ENCODE measurements around the gene GADD45B. TPM values are rescaled to one million over a fixed set of nuclear protein-coding genes. Genes with fewer than 3 reads are reported as not detected.
"Not testable (repeated sequence)": the region's sequence is repeated elsewhere in the genome, so short reads cannot be mapped to it uniquely, and the experiment has no call there.

GADD45B gene
- total RNA-seq, 1 donor, result 528 TPM

DNA sequence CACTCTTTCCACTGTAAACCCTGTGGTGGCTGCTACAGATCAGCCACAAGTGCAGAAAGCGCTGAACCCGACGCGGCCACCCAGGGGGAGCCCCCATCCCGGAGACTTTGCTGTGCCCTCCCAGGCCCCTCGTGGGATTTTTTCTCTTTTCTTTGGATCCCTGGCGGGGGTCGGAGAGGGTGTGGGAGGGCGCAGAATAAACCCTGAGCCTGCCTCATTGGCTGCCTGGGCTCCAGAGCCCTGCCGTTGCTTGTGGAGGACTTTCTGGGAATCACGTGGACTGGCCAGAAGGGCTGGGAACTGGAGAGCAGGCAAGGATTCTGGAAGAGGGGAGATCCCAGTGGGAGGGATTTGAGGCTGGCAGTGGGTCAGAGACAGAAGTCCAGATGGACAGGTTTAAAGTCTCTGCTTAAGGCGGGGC is 24.9 kb downstream of the GADD45B start:
- no peak overlapping the region for H3K4me3 ChIP-seq (ENCODE audit: low read length)
- H3K9me3 ChIP-seq (ENCODE audit: low read depth, low read length), result no peaks in the 10 kb centered on the region
- peaks cover 22% of the 10 kb centered on the region for H3K4me1 ChIP-seq (ENCODE audit: insufficient read depth, low read length)
- H3K27me3 ChIP-seq (ENCODE audit: insufficient read depth, low read length), result no peaks in the 10 kb centered on the region

DNA sequence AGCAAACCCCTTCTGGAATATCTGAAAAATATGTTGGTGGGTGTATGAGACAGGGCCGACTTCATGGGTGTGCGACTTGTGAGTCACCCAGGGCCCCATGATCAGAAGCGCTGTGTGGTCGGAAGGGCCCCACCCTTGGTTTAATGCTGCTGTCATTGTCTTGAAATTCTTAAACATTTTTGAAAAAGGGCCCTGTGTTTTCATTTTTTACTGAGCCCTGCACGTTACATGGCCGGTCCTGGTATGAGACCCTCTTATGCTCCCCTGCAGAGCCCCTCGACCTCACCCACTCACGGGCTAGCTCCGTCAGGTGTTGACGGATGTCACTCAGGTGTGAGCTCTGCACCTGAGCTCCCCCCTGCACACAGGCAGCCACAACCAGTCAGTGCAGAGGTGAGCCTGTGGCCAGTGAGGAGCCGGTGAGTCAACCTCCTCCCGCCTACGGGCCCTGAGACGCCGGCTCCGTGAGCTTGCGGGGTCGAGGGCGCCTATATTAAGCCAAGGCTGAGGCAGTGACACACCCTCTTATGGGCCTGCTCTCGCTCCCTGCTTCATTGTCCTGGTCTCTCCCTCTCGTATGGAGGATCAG is 27.7 kb downstream of the GADD45B start:
- Histone ChIP-seq H3K9me3 (ENCODE audit: low read depth, low read length) (no peaks in the 10 kb centered on the region), H3K4me3 (ENCODE audit: low read length) (no peak overlapping the region), H3K27me3 (ENCODE audit: insufficient read depth, low read length) (no peaks in the 10 kb centered on the region), H3K4me1 (ENCODE audit: insufficient read depth, low read length) (peaks cover 34% of the 10 kb centered on the region)

DNA sequence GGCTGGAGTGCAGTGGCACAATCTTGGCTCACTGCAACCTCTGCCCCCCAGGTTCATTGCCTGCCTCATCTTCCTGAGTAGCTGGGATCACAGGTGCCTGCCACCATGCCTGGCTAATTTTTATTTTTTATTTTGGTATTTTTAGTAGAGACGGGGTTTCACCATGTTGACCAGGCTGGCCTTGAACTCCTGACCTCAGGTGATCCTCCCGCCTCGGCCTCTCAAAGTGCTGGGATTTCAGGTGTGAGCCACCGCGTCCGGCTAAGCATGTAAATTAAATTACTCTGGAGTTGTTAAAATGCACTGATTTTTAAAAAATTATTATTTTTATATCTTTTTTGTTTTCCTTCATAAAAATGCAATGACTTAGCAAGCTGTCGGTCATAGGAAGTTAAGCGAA is 30.7 kb downstream of the GADD45B start:
- H3K27me3 ChIP-seq (ENCODE audit: insufficient read depth, low read length); H3K9me3 ChIP-seq (ENCODE audit: low read depth, low read length); H3K4me3 ChIP-seq (ENCODE audit: low read length): not testable (repeated sequence)
- peaks cover 34% of the 10 kb centered on the region for H3K4me1 ChIP-seq (ENCODE audit: insufficient read depth, low read length)

DNA sequence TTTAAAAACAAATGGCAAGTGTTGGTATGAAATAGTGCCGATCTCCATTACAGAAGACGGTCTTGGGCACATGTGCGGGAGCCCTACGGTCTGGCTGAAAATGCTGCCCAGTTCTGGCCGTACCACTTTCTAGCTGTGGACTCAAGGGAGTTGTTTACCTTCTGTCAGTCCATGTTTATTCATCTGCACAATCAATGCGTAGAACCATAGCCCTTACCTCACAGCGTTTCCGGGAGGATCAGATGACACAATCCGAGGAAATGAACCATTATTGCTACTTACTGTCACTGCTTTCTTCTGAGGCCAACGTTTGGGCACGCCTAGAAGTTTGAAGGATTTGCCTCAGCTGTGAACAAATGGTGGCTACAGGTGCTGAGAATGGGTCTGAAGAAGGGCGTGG is 31.2 kb downstream of the GADD45B start:
- no peaks in the 10 kb centered on the region for H3K9me3 ChIP-seq (ENCODE audit: low read depth, low read length)
- no peak overlapping the region for H3K4me3 ChIP-seq (ENCODE audit: low read length)
- H3K27me3 ChIP-seq (ENCODE audit: insufficient read depth, low read length), result no peaks in the 10 kb centered on the region
- H3K4me1 ChIP-seq (ENCODE audit: insufficient read depth, low read length), result peaks cover 34% of the 10 kb centered on the region

DNA sequence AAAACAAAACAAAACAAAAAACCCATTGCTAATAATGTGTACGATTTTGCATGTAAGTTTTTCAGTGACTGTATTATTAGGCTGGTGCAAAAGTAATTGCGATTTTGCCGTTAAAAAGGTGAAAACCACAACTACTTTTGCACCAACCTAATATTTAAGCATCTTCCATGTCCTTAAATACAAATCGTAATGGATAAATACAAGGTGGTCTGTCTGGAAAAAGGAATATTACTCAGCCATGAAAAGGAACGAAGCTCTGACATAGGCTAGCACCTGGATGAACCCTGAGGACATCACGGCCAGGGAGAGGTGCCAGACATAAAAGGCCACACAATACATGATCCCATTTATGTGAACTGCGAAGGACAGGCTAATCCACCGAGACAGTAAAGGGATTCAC is 33.2 kb downstream of the GADD45B start:
- Histone ChIP-seq H3K4me1 (ENCODE audit: insufficient read depth, low read length) (peaks cover 20% of the 10 kb centered on the region), H3K27me3 (ENCODE audit: insufficient read depth, low read length) (no peaks in the 10 kb centered on the region), H3K4me3 (ENCODE audit: low read length) (no peak overlapping the region), H3K9me3 (ENCODE audit: low read depth, low read length) (no peaks in the 10 kb centered on the region)

DNA sequence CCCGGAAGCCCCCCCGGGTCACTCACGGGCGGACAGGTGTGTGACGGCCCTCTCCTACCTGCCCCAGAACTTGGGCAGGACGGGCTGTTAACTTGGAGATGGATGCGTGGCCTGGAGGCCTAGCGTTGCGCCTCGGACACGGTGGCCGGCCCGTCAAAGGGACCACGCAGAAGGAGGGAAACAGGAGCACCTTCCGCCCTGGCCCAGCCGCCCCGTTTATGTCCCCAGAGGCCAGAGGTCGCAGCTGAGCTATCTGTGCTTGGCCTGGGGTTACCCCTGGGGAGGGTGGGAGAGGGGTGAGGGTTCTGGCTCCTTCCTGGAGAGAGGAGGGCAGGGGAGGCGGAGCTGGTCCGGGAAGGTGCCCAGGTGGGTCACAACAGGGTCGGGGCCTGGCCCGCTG is 35.6 kb downstream of the GADD45B start:
- Histone ChIP-seq H3K27me3 (ENCODE audit: insufficient read depth, low read length) (no peaks in the 10 kb centered on the region), H3K4me1 (ENCODE audit: insufficient read depth, low read length) (peaks cover 14% of the 10 kb centered on the region), H3K4me3 (ENCODE audit: low read length) (no peak overlapping the region), H3K9me3 (ENCODE audit: low read depth, low read length) (no peaks in the 10 kb centered on the region)

DNA sequence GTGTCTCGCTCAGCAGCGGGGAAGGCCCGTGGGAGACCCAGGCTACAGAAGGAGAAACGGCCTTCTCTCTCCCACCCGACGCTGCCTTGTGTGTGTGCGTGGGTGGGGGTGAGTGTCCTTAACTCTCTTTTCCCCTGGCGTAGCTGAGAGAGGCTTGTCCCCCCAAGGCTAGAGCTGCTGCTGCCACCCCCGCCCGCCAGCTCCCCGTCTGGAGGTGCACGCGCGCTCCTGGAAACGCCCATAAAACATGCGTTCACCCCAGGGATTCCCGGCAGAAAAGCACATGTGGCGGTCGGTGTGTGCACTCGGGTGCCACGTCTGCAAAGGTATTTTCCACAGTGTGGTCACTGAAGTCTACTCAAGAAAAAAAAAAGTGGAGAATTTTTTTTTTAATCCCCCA is 36.1 kb downstream of the GADD45B start:
- H3K27me3 ChIP-seq (ENCODE audit: insufficient read depth, low read length), result no peaks in the 10 kb centered on the region
- H3K4me1 ChIP-seq (ENCODE audit: insufficient read depth, low read length), result peaks cover 10% of the 10 kb centered on the region
- H3K4me3 ChIP-seq (ENCODE audit: low read length), result no peak overlapping the region
- no peaks in the 10 kb centered on the region for H3K9me3 ChIP-seq (ENCODE audit: low read depth, low read length)

DNA sequence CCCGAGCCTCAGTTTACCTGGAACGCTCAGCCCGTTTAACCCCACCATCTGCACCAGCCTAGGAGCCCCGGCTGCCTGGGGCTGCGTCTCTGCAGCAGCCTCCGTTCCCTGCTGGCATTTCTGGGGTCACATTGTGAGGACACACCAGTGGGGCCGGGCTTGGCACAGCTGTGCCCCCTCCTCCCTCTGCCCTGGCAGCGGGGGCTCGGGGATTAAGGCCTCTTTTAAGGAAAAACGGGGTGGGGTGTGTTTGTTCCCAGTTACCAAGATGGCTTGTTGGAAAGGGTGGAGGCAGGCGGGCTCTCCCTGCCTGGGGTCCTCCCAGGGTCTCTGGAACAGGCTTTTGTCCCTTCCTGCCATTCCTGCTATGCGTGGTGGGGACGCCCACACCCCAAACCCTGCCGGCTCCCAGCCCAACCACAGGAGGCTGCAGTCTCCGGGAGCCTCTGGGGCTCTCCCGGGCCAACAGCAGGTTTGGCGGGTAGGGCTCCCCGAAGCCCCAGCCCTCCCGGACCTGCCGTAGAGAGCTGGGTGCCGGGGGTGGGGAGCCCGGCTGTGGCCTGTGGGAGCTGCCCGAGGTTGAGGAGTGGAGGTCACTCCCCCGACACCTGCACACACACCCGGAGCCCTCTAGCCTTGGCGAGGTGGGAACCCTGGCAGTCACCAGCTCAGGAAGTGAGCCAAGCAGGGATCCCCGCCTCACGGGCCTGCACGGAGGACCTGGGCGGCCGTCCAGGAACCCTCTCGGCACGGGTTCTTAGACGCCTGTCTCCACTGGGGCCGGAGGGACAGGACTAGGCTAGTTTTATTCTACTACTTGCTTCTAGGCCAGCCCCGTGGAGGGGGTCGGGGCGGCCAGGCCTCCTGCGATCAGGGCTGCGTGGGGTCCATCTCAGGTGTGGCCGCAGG is 36.9 kb downstream of the GADD45B start:
- H3K27me3 ChIP-seq (ENCODE audit: insufficient read depth, low read length), result no peaks in the 10 kb centered on the region

DNA sequence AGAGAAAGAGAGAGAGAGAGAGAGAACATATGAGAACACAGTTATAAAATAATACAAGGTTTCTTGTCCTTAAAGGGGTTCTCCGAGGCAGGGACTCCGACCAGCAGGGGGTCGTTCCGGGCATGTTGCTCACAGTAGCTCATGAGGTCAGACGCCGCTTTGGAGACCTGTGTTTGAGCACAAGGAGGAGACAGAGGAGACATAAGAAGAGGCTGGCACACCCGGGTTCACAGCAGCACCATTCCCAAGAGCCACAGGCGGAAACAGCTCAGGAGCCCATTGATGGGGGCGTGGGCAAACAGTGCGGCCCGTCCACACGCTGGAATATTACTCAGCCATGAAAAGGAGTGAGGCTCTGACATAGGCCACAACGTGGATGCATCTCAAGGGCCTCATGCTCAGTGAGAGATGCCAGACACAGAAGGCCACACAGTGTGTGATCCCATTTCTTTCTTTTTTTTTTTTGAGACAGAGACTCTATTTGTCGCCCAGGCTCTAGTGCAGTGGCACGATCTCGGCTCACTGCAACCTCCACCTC is 39.1 kb downstream of the GADD45B start:
- Histone ChIP-seq H3K4me1 (ENCODE audit: insufficient read depth, low read length) (no peaks in the 10 kb centered on the region), H3K4me3 (ENCODE audit: low read length) (no peak overlapping the region), H3K9me3 (ENCODE audit: low read depth, low read length) (no peaks in the 10 kb centered on the region), H3K27me3 (ENCODE audit: insufficient read depth, low read length) (no peaks in the 10 kb centered on the region)

More for the DNA sequence above, 36.9 kb downstream of the GADD45B start:
- no peaks in the 10 kb centered on the region for H3K9me3 ChIP-seq (ENCODE audit: low read depth, low read length)
- no peak overlapping the region for H3K4me3 ChIP-seq (ENCODE audit: low read length)
- H3K4me1 ChIP-seq (ENCODE audit: insufficient read depth, low read length), result peaks cover 4% of the 10 kb centered on the region

DNA sequence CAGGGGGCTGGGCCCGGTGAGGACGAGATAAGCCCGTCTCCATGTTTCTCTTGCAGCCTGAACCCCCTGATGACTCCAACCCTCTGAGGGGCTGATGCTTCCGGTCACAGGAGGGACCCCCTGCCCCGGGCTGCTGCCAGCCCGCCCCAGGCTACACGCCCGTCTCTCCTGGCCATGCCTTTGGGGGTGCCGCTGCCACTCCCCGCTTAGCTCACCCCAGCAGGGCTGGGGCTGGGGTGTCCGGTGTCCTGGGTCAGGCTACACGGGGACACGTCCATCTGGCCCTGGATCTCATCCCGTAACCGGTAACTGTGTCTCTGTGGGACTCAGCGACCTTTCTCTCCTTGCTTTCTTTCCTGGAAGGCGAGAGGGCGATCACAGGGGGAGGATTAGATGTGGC is 40.8 kb downstream of the GADD45B start:
- H3K4me1 ChIP-seq (ENCODE audit: insufficient read depth, low read length), result no peaks in the 10 kb centered on the region
- H3K27me3 ChIP-seq (ENCODE audit: insufficient read depth, low read length), result no peaks in the 10 kb centered on the region
- no peak overlapping the region for H3K4me3 ChIP-seq (ENCODE audit: low read length)
- no peaks in the 10 kb centered on the region for H3K9me3 ChIP-seq (ENCODE audit: low read depth, low read length)

DNA sequence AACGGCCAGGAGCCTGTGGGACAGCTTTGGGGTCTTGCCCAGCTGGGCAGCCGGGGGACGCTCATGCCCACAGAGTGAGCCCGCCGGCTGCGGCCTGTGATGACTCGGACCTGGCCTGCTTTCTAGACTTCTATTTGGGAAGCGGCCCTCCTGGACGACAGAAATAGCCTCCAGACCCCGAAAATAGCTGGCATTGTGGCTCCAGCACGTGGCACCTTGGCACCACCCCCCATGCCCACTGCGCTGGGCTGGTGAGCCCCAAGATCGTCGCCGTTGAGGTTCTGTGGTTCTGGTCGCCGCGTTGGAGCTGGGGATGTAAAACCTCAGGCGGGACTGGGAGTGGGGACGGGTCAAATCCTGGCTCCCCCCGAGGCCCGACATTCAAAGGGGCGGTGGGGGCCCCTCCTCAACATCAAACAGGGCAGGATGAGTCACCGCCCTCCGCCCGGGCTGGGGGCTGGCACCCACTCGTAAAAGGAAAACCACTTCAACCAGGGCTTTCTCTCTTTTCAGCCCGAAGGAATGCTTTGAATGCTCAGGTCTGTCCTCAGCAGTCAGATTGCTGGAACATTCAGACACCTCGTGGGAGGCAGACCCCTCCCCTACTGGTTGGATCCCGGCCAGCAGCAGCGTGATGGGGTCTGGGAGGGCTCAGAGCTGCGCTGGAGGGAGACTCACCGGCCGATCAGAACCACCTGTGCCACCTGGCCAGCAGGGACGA is 42.1 kb downstream of the GADD45B start:
- Histone ChIP-seq H3K4me1 (ENCODE audit: insufficient read depth, low read length) (no peaks in the 10 kb centered on the region), H3K9me3 (ENCODE audit: low read depth, low read length) (no peaks in the 10 kb centered on the region), H3K27me3 (ENCODE audit: insufficient read depth, low read length) (no peaks in the 10 kb centered on the region), H3K4me3 (ENCODE audit: low read length) (no peak overlapping the region)

DNA sequence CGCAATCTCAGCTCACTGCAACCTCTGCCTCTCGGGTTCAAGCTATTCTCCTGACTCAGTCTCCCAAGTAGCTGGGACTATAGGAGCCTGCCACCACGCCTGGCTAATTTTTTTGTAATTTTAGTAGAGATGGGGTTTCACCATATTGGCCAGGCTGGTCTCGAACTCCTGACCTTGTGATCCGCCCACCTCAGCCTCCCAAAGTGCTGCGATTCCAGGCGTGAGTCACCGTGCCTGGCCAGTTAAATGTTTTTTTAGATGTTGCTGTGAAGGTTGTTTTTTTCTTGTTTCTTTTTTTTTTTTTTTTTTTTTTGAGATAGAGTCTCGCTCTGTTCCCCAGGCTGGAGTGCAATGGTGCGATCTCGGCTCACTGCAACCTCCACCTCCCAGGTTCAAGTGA is 42.9 kb downstream of the GADD45B start:
- not testable (repeated sequence) for H3K4me3 ChIP-seq (ENCODE audit: low read length); H3K9me3 ChIP-seq (ENCODE audit: low read depth, low read length); H3K4me1 ChIP-seq (ENCODE audit: insufficient read depth, low read length); H3K27me3 ChIP-seq (ENCODE audit: insufficient read depth, low read length)

DNA sequence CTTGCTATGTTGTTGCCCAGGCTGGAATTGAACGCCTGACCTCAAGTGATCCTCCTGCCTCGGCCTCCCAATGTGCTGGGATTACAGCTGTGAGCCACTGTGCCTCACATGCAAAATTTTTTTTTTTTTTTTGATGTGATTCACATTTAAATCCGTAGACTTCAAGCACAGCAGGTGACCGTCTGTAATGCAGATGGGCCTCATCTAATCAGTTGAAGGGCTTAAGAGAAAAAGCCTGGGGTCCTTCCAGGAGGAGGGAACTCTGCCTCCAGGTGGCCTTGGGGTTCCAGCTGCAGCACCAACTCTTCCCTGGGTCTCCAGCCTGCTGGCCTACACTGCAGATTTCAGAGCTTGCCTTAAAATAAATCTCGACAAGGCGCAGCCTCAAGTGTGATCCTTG is 43.6 kb downstream of the GADD45B start:
- Histone ChIP-seq H3K27me3 (ENCODE audit: insufficient read depth, low read length) (no peaks in the 10 kb centered on the region), H3K4me3 (ENCODE audit: low read length) (no peak overlapping the region), H3K9me3 (ENCODE audit: low read depth, low read length) (no peaks in the 10 kb centered on the region), H3K4me1 (ENCODE audit: insufficient read depth, low read length) (no peaks in the 10 kb centered on the region)

DNA sequence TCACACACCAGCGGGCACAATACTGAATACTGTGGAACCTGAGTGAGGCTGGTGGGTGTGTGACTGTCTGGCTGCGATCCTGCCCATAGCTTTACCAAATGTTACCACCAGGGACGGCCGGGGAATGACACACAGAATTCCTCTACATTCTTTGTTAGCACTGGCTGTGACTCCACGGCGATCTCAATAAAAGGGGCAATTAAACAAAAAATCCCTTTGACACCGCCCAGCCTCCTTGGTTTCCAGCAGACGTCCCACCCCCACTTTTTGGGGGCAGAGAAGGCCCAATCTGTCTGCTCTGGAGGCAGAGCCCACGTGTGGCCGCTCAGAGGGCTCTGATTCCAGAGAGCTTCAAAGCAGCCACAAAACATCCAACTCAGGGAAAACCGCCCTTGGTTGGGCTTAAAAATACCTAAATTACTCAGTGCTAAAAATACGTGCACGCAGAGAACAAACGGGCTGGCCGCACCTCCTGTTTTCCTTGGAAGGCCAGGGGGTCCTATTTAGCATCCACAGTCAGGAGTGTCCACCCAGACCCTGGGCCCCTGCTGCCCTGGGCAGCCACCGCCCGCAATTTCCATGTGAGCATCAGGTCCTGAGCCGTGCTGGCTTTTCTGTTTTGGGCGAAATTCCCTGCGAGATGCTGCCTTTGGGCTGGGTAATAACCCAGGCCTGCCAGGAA is 47.8 kb downstream of the GADD45B start:
- no peaks in the 10 kb centered on the region for H3K4me1 ChIP-seq (ENCODE audit: insufficient read depth, low read length)
- no peak overlapping the region for H3K4me3 ChIP-seq (ENCODE audit: low read length)
- H3K9me3 ChIP-seq (ENCODE audit: low read depth, low read length), result no peaks in the 10 kb centered on the region
- no peaks in the 10 kb centered on the region for H3K27me3 ChIP-seq (ENCODE audit: insufficient read depth, low read length)

All from mononuclear cell (primary cell).